ENCODE measurements around the gene RAMACL.

The RAMACL gene

DNA sequence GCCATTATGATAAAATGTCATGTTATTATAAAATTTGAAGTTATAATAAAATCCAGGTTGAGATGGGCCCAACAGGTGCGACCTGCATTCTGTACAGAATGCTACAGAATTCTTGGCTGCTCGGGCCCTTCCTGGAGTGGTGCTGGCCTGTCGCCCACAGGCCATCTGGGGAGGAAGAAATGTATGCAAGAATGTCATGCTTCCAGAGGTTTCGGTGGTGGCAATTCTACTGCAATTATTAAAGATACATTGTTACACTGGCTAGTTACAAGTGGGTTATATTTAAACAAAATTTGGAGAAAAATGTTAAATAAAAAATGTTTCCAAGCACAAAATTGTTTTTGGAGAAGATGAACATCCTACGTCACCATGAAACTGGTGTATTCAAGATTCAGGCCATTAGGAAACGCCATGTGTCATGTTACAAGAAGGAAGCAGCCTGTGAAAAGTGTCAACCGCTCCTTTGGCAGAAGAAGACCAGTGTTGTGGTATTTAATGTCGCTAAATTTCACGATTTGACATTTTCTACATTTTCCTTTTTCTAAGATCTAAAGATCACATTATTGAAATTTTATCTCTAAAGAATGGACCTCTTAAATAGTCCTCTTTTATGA, 7.1 kb downstream of the RAMACL start:
- DNase-seq (ENCODE audit: low read depth in 2 of 2, low spot score in 1 of 2), result no peak

DNA sequence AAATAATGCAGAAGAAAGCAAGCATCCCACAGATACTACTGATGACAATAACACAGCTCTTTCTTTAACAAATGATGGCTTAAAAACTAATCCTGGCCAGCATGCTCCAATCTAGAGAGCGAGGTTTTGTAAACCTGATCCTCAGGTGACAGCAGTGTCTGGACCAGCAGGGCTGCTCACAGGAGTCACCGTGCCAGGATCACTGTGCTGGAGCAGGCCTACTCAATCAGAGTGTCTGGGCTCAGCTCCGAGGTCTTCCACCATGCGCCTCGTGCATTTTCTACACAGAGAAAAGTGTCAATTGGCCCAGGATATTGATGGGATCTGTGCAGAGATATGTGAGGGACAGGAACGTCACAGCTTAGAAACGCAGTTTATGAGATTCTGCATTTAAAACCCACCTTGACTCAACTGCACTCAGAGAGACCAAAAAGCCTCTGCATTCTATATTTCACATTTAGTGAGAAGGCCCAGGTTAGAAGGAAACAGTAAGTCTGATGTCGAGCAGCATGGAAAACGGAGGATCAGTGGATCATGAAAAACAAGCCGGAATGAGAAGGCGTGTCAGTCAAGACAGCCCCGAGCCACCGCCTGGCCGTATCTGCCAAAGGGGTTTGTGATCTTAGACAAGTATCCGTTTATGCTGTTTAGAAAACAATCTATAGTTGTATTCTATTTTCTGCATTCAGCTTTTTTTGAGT, 7.8 kb downstream of the RAMACL start:
- no peak for DNase-seq (ENCODE audit: low read depth in 2 of 2, low spot score in 1 of 2)

DNA sequence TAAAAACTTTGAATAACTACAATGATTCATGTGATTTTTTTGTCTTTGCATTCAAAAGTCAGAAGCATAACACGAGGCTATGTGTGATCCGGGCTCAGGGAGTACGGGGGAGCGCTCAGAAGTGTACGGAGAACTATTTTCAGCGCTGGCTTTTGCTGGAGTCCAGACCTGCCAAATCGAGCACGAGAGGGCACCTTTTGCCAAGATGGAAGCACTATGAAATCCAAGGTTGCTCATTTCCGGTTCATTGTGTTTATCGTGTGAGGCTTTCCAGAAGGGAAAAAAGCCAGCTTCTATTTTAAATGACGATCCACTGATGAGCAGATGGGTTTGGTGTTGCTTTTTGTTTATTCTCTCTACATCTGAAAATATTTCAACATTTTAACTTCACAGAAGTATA, 11.3 kb downstream of the RAMACL start:
- no peak for DNase-seq (ENCODE audit: low read depth in 2 of 2, low spot score in 1 of 2)

DNA sequence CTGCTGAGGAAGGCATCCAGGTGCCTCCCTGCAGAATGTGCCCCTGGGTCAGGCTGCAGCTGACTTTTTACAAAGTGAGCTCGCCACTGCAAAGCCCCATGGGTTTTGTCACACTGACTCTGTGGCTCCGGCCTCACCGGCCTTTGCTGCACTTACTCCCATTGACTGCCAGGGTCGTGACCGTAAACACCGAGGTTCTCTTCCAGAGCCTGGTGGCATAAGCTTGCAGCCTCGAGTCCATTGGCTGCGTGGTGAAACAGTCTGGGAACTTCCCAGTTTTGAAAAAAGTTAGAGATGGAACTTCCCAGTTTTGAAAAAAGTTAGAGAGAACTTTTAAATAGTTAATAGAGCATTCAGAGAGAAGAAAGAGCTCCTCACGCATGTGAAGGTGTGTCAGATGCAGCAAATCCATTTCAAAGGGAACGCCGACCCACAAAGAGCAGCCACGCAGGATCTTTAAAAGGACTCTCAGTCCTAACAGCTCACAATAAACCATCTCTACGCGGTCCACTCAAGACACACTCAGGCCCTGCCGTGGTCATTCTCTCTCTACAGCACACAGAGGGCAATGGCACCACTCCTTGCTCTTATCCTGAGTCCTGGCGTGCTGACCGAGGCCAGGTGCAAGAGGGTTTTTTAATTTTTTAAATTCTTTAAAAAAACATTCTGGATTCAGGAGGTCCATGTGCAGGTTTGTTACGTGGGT, 12.8 kb downstream of the RAMACL start:
- DNase-seq (ENCODE audit: low read depth in 2 of 2, low spot score in 1 of 2), result no peak

DNA sequence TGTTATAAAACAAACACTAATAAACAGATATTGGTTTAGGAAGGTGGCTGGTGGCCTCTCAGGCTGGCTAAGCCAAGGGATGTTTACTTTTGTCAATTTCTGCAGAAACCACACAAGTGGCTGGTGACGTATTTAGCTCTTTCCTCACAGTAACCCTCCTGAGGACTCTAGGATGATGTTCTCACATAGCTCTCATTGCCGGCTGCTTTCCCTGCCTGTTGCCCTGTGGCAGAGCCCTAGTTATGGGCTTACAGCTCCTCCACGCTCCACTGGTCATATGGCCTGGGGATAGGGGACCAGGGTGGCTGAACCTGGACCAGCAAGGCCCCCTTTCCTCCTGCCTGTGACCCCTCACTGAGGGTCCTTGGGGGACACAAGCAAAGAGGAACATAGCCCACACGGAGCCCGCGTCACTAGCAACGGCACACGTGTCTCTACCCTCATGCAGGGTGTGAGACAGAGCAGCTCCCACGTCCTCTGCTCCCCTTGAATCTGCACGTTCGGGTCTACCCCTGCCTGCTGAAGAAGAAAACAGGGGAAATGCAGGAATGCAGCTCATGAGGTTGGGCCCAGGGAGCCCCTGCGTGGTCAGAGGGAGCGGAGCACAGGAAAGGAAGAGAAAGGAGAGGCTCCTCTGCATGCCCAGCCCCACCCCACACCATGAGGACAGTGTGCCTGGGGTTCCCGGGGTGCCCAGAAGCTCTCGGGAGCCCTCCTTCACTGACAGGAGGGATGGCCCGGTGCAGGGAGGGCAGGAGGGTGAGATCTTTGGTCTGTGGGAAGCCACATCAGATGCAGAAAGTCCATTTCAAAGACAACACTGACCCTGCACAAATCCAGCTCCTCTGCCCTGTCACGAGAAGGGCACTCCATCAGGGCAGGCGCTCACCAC, 13.9 kb downstream of the RAMACL start:
- DNase-seq (ENCODE audit: low read depth in 2 of 2, low spot score in 1 of 2), result no peak

DNA sequence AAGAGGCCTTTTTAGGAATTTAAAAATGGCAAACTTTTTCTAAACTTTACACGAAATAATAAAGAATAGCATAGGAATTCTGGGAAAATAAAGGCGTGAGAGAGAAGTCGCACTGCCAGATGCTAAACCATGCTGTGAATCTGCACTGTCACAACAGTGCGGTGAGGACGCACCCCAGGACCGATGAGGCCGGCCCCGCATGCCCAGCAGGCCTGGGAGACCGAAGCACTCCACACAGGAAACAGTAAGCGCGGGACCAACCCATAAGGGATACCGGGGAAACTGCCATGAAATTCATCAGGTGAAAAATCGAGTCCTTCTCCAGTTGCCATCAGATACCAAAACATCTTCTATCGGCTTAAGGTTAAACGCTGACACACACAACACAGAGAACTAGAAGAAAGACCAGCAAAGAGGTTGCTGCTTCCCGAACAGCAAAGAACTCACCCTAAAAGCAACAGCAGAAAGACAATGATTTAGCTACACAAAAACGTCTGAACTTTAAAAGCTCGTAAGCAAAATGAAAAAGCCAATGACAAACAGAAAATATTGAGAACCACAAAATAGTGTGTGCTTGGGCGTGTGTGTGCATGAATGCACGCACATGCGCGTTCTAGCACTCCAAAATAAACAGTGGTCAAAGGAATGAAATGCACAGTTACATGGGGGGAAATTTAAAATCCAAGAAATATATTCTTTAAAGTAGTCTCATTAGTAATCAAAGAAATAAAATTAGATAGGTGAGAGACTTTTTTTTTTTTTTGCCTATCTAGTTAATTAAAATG, 15.4 kb downstream of the RAMACL start:
- DNase-seq (ENCODE audit: low read depth in 2 of 2, low spot score in 1 of 2), result no peak

DNA sequence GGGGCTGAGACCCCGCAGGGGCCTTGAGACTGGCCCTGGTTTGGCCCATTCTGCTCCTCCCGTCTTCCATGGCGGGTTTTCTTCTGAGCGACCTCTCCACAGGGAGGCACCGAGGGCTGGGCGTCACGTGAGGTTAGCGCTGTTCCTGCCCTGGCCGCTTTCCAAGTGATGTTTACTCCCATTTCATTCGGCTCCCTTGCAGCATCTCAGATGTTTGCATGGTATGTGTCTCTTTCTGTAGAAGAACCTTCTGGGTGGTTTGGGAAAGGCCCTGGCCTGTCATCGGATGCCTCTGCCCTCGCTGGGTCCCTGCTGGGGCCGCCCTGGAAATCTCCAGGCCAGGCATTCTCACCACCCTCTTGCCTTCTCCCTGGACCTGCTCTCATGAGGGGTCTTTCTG, 17.3 kb downstream of the RAMACL start:
- DNase-seq (ENCODE audit: low read depth in 2 of 2, low spot score in 1 of 2), result no peak

DNA sequence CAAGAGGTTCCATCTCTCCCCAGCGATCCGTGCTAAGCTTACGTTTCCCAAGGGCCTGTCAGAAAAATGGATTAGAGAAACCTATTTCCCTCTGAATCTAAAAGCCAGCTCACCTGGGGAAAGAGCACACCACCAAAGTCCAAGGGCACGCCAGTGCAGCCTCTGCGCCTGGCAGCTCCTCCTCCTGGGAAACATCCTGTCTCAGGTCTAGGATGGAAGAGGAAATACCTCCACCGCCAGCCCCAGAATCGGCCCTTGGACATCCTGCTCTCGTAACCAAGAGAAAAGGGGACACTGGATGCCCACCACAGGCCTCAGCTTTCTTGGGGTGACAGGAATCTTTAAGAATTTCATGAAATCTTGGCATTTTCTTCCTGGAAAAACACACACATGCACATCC, 18.7 kb downstream of the RAMACL start:
- no peak for DNase-seq (ENCODE audit: low read depth in 2 of 2, low spot score in 1 of 2)

DNA sequence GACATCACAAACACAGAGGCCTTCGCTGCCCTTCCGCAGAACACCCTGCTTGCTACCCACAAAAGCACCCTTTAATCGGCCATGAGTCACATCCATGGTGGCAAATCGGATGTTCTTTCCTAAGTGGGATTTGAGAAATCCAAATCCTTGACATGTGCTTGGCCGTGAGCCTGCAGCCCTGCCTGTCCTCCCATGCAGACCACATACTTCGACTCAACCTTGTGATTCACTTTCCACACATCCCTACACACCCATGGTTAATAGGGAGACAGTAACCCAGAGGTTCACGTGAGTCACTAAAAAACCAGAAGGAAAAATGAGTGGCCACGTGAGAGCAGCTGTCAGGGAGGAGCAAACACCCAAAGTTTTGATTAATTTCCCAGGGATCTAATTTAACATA, 19.4 kb downstream of the RAMACL start:
- DNase-seq (ENCODE audit: low read depth in 2 of 2, low spot score in 1 of 2), result no peak

DNA sequence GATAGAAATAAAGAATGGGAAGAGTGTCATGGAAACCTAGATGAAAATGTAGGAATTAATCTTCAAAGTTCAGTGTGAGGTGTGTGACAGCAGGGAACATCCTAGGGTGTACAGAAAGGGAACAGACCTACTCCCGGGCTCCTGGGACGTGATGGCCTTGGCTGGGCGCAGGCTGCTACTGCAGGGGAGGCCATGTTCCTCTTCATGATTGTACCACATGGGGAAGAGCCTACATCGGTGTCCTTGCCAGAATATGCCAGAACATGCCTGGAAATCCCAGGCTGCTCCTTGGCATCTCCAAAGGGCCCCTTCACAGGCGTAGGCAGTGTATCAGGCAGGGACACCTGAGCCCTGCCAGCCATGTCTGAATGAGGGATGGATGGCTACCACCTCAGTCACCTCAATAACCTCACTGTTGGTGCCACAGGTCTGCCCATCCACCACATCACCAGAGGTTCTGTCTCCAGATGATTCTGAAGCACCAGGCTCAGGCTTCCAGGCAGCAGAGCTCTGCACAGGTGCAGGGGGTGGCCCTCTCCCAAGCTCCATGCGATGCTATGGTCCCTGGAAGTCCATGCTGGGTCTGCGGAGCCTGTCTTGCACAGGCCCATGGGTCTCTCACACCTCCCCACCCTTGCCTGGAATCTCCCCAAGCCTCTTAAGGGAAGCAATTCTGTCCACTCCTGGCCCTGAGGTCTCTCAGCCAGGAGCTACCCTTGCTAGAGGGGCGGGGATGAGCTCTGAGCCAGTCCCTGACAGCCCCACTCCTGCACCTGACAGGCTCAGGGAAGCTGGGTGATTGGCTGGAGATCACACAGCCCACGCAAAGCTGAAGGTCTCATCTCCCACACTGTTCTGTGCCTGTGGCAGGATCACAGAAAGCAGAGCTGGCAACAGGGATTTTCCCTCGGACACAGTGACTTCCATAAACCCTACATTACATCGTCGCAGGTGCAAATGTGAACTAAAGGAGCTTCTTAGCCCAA, 20.2 kb downstream of the RAMACL start:
- DNase-seq (ENCODE audit: low read depth in 2 of 2, low spot score in 1 of 2), result no peak

DNA sequence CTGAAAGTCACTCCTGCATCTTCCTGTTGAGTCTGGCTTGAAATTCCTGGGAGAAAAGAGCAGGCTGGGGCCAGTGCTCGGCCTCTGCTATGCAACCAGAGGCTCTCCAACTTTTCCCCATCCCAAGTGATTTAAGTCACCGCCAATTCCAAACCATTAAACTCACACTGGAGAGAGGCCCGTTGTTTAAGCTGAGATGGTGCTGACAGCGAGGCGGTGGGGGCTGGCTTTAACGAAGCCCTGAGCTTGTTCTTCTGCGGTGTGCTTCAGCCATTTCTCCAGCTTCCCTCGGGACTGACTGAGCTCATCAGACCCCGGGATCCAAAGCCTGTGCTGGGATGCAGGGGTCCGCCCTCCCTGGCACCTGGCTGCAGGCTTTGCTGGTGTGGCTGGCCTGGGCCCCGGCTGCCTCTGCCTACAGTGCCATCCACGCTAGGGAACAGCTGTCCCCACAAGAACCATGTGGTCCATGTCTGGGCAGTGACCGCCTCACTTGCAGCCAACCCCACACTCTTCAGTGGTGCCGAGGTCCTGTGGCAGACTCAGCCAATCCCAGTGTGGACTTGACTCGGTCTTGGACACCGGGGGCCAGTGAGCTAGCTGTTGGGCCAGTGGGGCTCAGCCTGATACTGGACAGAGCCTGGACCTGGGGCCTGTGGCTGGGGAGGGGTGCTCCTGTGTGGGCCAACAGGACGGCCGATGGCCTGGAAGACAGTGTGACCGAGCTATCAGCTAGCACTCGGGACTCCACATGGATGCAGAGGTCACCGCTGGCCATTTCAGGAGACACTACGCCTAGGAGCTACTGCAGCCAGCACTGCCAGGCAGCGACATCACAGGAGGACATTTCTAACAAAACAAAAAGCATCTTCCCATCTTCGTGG, 21.2 kb downstream of the RAMACL start:
- no peak for DNase-seq (ENCODE audit: low read depth in 2 of 2, low spot score in 1 of 2)

DNA sequence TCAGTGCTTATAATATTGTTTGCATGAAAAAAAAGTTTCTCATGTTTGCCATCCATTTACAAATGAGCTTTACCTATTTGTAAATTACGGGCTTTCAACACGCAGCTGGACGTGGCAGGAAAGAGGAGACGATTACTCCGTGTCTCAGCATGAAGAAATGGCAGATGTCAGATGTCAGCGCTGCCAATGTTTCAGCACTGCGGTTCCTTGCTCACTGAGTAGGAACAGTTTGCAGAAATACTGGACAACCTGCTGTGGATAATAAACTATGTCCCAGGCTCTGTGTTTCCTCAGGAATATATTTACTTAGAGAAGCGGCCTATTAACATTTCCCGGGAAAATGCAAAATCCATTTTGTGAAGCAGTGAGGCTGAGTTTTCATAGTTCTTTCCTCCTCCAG, 22.7 kb downstream of the RAMACL start:
- DNase-seq (ENCODE audit: low read depth in 2 of 2, low spot score in 1 of 2), result no peak

DNA sequence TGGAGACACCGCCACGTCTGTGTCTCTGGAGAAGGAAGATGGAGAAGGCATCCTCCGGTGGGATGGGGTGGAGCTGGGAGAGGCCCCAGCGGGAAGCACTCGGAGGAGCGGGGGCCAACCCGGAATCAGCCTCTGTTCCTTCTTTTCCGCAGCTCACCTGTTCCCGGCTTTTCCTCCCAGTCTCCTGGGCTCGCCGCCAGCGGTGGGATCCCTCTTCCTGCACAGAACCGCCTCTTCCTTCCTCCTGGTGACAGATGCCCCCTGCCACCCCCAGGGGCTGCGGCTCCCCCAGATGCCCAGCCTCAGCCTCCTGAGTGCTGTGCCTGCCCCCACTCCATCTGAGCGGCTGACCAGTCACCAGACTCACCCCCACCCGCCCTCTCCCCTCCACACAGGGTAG, 23.3 kb downstream of the RAMACL start:
- no peak for DNase-seq (ENCODE audit: low read depth in 2 of 2, low spot score in 1 of 2)

DNA sequence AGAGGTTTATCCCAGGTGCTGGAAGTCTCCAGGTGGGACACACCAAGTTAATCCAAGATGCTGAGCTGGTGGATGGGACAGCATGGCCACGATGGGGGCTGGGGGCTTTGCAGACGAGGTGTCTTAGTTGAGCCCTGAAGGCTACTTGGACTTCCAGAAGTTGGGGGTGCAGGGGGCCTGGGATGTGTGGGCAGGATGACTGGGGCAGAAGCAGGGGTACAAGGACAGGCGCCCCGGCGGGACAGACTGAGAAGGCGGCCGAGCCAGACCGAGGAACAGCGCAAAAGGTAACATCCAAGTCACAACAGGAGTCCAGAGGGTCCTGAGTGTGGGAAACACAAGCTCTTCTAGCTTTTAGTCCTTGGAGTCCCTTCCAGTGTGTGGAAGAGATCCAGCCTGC, 23.8 kb downstream of the RAMACL start:
- DNase-seq (ENCODE audit: low read depth in 2 of 2, low spot score in 1 of 2), result no peak

DNA sequence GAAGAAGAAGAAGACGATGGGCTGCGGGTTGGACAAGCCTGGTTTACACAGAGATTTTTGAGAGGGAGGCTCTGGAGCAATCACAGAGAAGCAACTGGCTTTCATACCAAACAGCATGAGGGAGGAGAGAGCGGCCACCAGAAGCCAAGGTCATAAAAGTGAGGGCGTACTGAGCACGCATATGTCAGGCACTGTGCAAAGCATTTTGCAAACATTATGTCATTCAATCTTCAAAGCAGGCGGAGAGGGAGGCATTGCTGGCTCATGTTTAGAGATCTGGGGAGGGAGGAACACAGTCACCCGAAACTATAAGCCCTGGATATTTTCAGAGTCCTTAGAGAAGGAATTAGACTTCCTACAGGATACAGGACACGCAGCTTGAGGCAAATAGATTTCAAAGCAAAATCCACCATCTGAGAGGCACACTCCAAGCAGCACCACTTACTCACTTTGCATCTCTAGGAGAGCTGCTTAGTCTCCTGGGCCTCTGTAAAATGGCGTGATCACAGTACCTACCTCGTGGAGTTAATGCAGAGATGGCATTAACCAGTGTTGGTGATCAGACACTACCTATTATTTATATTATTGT, 24.6 kb downstream of the RAMACL start:
- no peak for DNase-seq (ENCODE audit: low read depth in 2 of 2, low spot score in 1 of 2)

DNA sequence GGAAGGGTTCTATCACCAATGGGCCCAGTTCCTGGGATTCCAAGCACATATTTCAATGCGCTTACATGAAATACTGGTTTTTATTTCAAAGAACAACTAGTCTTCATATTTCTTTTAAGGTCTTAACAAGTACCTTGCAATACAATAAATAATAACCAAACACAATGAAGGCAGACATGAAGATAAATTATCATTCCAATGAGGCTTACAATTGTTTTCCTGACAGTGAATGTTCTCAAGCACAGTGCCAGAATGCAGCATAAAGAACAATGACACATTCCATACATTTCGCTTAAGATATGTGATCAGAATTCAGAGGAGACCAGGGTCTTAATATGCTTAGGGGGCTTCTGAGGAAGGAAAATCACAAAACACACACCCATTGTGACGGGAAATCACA, 26.3 kb downstream of the RAMACL start:
- no peak for DNase-seq (ENCODE audit: low read depth in 2 of 2, low spot score in 1 of 2)

DNA sequence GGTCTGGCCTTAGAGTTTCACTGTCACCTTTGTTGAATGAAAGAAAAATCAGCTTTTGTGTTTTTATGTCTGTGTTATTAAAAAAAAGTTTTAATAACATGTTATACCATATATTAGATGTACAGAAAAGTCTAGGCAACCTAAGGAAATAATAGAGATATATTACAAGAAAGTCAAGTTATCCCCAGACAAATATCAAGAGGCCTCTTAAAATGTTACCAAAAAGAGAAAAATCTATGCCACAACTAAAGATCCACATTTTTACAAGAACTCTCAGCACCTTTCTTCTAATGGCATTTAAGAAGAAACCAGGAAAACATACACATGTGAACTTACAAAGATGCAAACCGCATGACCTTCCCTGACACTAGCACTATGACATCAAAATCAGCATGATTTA, 26.8 kb downstream of the RAMACL start:
- no peak for DNase-seq (ENCODE audit: low read depth in 2 of 2, low spot score in 1 of 2)

DNA sequence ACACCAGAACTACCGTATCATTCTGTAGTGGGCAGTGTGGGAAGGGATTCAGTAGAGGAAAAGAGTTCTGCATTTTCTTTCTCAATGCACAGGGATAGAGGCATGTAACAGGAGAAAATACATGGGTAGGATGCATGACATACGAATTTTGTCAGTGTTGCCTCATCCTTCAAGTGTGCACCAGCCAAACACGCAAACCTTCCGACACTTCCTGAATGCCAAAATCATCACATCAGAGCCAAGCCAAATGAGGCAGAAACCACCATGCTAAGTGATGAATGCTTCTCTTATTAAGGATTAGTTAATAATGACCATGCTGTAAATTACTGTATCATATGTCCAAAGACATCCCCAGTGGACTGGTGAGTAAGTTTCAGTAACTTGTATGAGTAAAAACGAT, 27.3 kb downstream of the RAMACL start:
- no peak for DNase-seq (ENCODE audit: low read depth in 2 of 2, low spot score in 1 of 2)

Data from stimulated activated CD8-positive, alpha-beta memory T cell treated with anti-CD3 and anti-CD28 coated beads, Interleukin-4, amount 100 ng/mL, for 1 hour (primary cell).